ENCODE measurements around the gene CDH10.

Gene CDH10

DNA sequence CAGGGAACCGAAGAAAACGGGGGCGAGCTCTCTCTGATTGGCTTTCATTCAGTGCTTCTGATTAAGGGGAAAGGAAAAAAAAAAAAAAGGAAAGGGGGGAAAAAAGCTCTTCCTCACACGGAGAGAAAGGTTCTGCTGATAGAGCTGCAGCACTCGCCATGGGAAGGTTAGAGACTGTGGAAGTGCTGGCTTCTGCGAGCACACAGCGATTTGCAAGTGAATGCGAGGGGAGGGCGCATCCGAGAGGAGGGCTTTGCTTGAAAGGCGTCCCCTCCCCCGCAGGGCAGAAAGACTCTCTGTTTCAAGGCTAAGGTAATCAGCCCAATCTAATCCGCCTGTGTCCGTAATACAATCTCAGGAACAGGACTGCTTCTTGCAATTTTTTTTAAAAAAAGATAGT is at the start of gene CDH10:
Gene CDH10, minus strand, starts transcription at position 218 of the 400 bp plus-strand sequence. CDS start 51,488 bp downstream, outside the sequence.
- DNase-seq (ENCODE audit: extremely low read depth in 1 of 2, low read depth in 1 of 2) = no peak

DNA sequence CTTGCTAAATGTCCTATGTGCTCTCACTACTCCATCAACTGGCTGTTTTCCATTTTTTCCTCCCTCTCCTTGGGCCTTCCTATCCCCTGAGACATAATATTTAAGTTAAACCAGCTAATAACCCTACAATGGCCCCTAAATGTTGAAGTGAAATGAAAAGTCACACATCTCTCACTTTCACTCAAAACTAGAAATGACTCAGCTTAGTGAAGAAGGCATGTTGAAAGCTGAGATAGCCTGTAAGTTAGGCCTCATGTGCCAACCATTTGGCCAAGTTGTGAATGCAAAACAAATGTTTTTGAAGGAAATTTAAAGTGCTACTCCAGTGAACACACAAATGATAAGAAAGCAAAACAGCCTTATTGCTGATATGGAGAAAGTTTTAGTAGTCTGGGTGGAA is 48.8 kb upstream of the CDH10 start:
- DNase-seq (ENCODE audit: extremely low read depth in 1 of 2, low read depth in 1 of 2) = no peak

- no peak for DNase-seq (ENCODE audit: extremely low read depth in 1 of 2, low read depth in 1 of 2)
Observed at GRCh38 chr5:24691074-24691473, 46.3 kb upstream of the CDH10 start.

- DNase-seq (ENCODE audit: extremely low read depth in 1 of 2, low read depth in 1 of 2) = no peak
Observed at GRCh38 chr5:24681106-24681505, 36.3 kb upstream of the CDH10 start.

DNA sequence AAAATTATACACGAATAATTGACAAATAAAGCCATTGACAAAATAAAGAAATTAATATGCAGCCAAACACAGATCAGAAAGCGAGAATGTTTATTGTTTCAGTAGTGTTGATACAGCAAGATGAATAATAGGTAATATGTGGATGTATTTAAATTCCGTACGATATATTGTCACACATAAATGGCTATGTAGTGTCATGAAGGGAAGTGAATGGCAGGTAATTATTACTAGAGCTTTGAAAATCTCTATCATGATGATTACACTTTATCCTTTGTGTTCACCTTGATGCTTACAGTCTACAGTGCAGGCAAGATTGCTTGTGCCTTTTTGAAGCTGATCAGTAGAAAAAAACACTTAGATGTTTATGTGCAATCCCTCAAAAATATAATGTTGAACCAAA is 23.3 kb upstream of the CDH10 start:
- no peak for DNase-seq (ENCODE audit: extremely low read depth in 1 of 2, low read depth in 1 of 2)

- no peak for DNase-seq (ENCODE audit: extremely low read depth in 1 of 2, low read depth in 1 of 2)
Observed at GRCh38 chr5:24649531-24649930, 4.8 kb upstream of the CDH10 start.

GRCh38 chr5:24646915-24647314 is 2.1 kb upstream of the CDH10 start:
- no peak for DNase-seq (ENCODE audit: extremely low read depth in 1 of 2, low read depth in 1 of 2)

GRCh38 chr5:24645483-24645882 is 705 bp upstream of the CDH10 start:
- no peak for DNase-seq (ENCODE audit: extremely low read depth in 1 of 2, low read depth in 1 of 2)

DNA sequence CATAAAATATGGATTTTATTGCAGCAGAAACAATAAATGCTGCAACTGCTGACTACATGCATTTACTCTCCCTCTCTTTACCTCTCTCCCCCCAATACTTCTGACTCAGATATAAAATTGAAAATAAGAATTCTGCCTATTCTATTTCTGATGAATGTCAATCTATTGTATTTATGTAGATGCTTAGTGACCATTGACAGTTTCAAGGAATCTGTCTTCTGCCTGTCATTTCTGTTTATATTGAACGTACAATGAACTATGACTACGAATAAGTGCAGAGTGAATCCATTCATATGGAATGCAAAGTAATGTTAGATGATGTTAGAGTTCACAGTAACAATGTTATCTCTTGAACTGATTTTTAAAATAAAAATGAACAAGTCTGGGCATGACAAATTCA is 898 bp downstream of the CDH10 start:
- no peak for DNase-seq (ENCODE audit: extremely low read depth in 1 of 2, low read depth in 1 of 2)

DNA sequence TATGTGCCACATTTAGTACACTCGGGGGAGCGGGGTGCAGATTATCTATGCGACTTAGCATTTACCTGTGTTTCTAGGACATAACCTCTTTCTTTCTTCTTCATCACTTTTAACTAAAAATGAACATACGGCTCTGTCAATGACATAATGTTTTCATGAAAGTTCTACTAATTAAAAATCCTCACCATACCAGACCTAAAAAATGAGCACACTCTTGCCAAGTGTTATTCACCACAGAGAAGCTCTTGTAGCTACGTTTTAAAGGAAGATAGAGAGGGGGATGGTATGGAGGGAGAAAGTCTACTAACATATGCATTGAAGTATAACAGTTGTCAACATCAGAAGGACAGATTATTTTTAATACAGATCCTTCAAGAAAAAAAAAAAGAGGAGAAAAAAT is 1.6 kb downstream of the CDH10 start:
- no peak for DNase-seq (ENCODE audit: extremely low read depth in 1 of 2, low read depth in 1 of 2)

DNA sequence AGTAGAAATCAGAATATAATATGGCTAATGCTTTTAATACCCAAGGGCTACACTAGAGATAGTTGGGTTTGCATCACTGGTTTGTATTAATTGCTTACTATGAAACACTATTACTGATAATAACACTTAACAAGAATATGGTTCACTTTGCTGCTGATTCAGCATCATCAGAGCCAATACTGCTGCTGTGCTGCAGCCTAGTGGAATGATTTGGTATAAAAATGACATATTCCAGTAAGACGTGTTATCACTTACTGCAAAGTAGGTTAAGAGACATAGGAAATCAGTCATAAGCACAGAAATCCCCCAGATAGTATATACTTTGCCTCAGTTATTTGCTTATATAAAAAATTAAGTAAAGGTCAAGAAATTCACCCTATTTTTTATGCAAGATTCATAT is 2.8 kb downstream of the CDH10 start:
- DNase-seq (ENCODE audit: extremely low read depth in 1 of 2, low read depth in 1 of 2) = no peak

DNA sequence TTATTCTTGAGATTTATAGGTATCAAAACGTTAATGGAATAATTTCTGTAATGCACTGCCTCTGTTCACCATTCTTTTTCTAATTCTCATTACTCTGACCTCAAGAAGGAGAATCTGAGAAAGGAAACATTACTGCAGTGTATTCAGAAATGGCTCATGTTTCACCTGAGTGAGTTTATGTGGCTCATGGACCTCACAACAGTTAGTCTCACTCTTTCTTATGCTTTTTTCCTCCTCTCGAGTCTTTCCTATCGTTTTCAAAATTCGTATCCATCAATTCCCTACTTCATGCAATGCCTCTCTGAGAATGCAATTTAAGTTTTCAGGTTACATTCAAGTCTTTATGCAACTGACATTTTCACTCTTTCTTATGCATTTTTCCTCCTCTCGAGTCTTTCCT is 9.6 kb downstream of the CDH10 start:
- DNase-seq (ENCODE audit: extremely low read depth in 1 of 2, low read depth in 1 of 2) = no peak

DNA sequence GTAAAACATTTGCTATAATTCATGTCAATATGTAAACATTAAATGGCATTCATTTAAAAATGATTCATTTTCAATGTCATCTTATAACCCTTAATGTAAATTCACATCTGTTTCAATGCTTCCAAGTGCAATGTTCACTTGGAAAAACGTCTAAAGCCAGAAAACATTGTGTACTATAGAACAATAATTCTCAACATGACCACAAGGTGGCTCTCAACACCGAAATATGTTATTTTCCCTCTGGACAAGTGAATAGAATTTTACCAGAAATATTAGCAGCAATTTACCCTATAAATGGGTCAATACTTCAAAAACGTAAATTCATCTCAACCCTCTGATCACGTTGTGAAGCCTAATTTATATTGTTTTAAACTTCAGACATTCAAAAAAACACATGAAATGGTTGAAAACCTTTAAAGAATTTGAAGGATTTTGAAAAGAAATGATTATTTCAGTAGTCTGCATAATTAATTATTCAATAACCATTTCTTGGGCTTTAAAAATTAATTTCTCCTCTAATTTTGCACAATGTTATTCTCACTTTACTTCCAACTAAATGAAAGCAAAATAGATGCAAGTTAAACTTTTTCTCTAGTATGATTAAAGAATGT is 11.0 kb downstream of the CDH10 start:
- no peak for DNase-seq (ENCODE audit: extremely low read depth in 1 of 2, low read depth in 1 of 2)

DNA sequence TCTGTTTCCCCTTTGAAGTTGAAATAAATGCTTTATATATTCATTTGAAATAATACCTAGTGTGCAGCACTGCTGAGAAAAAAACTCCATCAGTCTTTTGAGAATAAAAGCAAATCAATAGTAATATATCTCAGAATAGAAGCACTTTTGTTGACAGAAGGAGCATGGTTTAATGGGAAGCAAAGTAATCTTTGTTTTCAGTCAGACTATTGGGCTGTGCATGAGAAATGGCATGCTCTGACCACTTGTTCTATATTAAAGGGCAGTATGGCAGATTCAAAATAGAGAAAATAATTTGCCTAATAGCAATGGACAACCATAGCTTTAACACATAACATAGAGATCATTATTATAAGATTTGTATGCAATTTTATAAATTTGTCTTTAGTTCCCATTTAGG is 12.4 kb downstream of the CDH10 start:
- DNase-seq (ENCODE audit: extremely low read depth in 1 of 2, low read depth in 1 of 2) = no peak

- DNase-seq (ENCODE audit: extremely low read depth in 1 of 2, low read depth in 1 of 2) = no peak
Observed at GRCh38 chr5:24630918-24631317, 13.9 kb downstream of the CDH10 start.

- no peak for DNase-seq (ENCODE audit: extremely low read depth in 1 of 2, low read depth in 1 of 2)
Observed at GRCh38 chr5:24629798-24630197, 15.0 kb downstream of the CDH10 start.

DNA sequence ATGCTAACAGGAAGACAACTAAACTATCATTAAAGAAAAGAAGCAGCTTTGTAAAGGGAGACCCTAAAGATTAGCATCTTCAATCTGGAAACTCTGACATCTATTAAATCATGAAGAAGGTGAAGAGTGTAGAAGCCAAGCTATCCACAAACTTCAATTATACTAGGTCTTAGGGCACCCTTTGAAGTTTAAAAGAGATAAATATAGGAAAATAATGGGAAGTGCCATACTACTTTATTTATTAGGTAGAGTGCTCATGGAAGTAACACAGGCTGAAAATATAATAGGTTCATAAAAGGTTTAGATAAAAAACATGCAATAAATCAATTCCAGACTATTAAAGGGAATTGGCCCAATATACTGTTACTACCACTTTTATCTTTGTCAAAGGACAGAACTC is 19.9 kb downstream of the CDH10 start:
- no peak for DNase-seq (ENCODE audit: extremely low read depth in 1 of 2, low read depth in 1 of 2)

GRCh38 chr5:24623624-24624023 is 21.2 kb downstream of the CDH10 start:
- no peak for DNase-seq (ENCODE audit: extremely low read depth in 1 of 2, low read depth in 1 of 2)

- DNase-seq (ENCODE audit: extremely low read depth in 1 of 2, low read depth in 1 of 2) = no peak
Observed at GRCh38 chr5:24623031-24623430, 21.7 kb downstream of the CDH10 start.

- DNase-seq (ENCODE audit: extremely low read depth in 1 of 2, low read depth in 1 of 2) = no peak
Observed at GRCh38 chr5:24621792-24622191, 23.0 kb downstream of the CDH10 start.

DNA sequence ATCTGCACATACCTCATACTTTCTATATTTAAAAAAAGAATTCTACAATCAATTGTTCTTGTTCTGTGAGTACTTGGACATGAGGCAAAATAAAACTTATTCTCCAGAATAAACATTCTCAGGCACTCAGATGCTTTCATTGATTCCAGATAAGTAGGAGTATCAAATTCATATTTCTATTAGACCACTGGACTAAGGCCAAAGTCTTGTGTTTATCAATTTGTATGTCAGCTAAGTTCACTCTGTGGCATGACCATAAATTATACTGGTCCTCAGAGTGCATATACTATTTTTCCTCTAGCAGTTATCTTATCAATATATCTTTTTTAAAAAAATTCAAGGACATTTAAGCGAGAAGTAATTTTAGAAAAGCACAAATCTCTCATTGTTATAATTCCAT is 28.2 kb downstream of the CDH10 start:
- no peak for DNase-seq (ENCODE audit: extremely low read depth in 1 of 2, low read depth in 1 of 2)

DNA sequence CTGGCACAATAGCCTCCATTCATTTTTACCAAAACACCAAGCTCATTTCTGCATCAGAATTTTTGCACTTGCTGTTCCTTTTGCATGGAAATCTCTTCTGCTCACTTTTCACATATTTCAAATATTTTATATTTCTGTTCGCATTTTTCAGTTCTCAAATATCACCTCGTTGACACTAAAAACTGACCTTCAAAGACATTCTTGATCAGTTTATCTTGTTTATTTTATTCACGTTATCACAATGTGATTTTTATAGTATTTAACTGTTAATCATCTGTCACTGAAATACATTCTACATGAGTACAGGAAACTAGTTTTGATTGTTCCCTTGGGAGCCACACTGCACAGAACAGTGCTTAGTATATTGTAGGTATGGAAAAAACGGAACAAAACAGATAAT is 29.6 kb downstream of the CDH10 start:
- DNase-seq (ENCODE audit: extremely low read depth in 1 of 2, low read depth in 1 of 2) = no peak

- DNase-seq (ENCODE audit: extremely low read depth in 1 of 2, low read depth in 1 of 2) = no peak
Observed at GRCh38 chr5:24609706-24610105, 35.1 kb downstream of the CDH10 start.

All from stimulated activated CD8-positive, alpha-beta memory T cell treated with anti-CD3 and anti-CD28 coated beads, Interleukin-7, amount 100 ng/mL, for 48 hours (primary cell).